ENCODE results near the gene ALDH3B2.

Gene ALDH3B2

GRCh38 chr11:67635231-67635521 lies 39.2 kb downstream of the ALDH3B2 start:
- H3K27ac ChIP-seq, result no peak overlapping the region
- TF ChIP-seq CTCF (IDR thresholded peaks at IDR 0.05), result no peak
- TF ChIP-seq ZFX (IDR thresholded peaks at IDR 0.05; ENCODE audit: borderline replicate concordance), result no peak

GRCh38 chr11:67634366-67635230 lies 39.8 kb downstream of the ALDH3B2 start:
- no peak overlapping the region for H3K27ac ChIP-seq

GRCh38 chr11:67633758-67634365 lies 40.6 kb downstream of the ALDH3B2 start:
- no peak overlapping the region for H3K27ac ChIP-seq
- no peak for TF ChIP-seq ZFX (IDR thresholded peaks at IDR 0.05; ENCODE audit: borderline replicate concordance)
- TF ChIP-seq CTCF (IDR thresholded peaks at IDR 0.05), result no peak

More at GRCh38 chr11:67634366-67635230, 39.8 kb downstream of the ALDH3B2 start:
- TF ChIP-seq CTCF (IDR thresholded peaks at IDR 0.05) (no peak), ZFX (IDR thresholded peaks at IDR 0.05; ENCODE audit: borderline replicate concordance) (no peak)

GRCh38 chr11:67632982-67633755 lies 41.3 kb downstream of the ALDH3B2 start:
- no peak for TF ChIP-seq ZFX (IDR thresholded peaks at IDR 0.05; ENCODE audit: borderline replicate concordance)
- no peak overlapping the region for H3K27ac ChIP-seq

- H3K27ac ChIP-seq, result 0 out of 2 replicates have a peak overlapping the region, but pooled peaks have one; percentile 93
- no peak for TF ChIP-seq CTCF (IDR thresholded peaks at IDR 0.05)
- no peak for TF ChIP-seq ZFX (IDR thresholded peaks at IDR 0.05; ENCODE audit: borderline replicate concordance)
Observed at GRCh38 chr11:67632175-67632981, 42.0 kb downstream of the ALDH3B2 start.

- TF ChIP-seq ZFX (IDR thresholded peaks at IDR 0.05; ENCODE audit: borderline replicate concordance), result no peak
- 0 out of 2 replicates have a peak overlapping the region, but pooled peaks have one; percentile 93 for H3K27ac ChIP-seq
Observed at GRCh38 chr11:67631853-67632174, 42.6 kb downstream of the ALDH3B2 start.

- H3K27ac ChIP-seq, result 0 out of 2 replicates have a peak overlapping the region, but pooled peaks have one; percentile 93
- TF ChIP-seq ZFX (IDR thresholded peaks at IDR 0.05; ENCODE audit: borderline replicate concordance) (no peak), CTCF (IDR thresholded peaks at IDR 0.05) (no peak)
Observed at GRCh38 chr11:67631411-67631810, 43.0 kb downstream of the ALDH3B2 start.
